ENCODE results near the gene ATP7B.

ATP7B gene

DNA sequence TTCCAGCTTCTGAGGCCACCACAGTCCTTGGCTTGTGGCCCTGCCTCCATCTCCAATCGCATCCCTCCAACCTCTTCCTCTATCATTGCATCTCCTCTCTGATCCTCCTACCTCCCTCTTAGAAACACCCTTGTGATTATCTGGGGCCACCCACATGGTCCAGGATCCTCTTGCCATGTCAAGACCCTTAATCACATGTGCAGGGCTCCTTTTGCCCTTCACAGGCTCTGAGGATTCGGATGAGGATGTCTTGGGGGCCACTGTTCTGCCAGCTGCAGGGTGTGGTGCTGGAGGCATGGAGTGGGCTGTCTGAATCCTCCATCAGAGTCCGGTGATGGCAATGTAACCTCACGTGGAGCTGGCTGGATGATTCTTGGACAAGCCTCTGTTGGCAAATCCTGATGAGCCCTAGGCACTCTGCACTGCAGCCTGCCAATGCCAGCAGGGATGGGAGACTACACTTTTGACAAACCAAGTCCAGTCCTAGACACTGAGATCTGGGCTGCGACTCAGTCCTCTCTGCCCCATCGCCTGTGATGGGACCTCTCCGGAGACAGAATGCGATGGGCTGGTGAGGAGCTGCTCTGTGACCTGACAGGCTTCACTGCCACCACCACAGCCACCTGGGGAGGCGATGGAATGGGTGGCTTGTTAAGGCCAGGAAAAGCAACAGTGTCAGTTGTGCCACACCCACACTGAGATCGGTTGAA, 88.3 kb downstream of the ATP7B start:
- TF ChIP-seq CREB1 (IDR thresholded peaks at IDR 0.05; ENCODE audit: low read depth) (no peak), ZBTB7A (IDR thresholded peaks at IDR 0.05; ENCODE audit: low read depth) (no peak), TCF12 (IDR thresholded peaks at IDR 0.05; ENCODE audit: low read depth) (no peak), YY1 (IDR thresholded peaks at IDR 0.05; ENCODE audit: low read depth) (no peak), EP300 (IDR thresholded peaks at IDR 0.05; ENCODE audit: borderline replicate concordance) (no peak)
- TF ChIP-seq, protein P1, sequence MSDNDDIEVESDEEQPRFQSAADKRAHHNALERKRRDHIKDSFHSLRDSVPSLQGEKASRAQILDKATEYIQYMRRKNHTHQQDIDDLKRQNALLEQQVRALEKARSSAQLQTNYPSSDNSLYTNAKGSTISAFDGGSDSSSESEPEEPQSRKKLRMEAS (IDR thresholded peaks at IDR 0.05): no peak

DNA sequence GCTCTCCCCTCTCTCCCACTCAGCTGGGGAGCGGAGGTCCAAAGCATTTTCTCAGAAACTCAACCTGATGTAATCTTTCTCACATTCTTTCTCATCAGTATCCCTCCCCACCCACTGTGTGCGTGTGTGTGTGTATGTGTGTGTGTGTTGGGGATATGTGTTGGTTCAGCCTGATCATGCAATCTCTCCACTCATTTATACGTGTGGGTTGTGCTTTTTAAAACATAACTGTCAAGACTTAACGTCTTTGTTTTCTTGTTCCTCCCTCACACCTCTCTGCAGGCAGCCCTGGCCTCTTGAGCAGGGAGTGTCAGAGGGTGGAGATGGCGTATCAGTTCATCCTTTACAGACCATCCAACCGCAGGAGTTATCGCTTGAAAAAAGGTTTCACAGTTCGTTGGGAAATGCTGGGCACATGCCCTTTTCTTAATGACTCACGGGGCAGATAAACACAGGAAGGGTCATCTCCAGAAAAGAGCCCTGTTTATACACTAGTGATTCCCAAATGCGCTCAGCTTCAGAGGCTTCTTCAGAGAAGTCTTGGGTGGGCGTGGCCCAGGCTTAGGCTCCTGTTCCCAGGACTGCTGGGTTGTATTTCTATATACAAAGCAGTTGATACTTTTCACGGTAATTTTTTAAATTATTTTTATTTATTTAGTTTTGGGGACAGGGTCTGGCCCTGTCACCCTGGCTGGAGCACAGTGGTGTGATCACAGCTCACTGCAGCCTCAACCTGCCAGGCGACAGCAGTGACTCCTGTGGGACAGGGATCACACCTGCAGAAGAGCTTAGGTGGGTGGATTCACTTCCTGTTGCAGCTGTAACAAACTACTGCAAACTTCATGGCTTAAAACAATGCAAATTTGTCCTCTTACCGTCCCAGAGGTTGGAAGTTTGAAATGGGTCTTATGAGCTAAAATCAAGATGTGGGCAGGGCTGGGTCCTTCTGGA, 89.2 kb downstream of the ATP7B start:
- no peak for TF ChIP-seq EGR1 (IDR thresholded peaks at IDR 0.05)
- TF ChIP-seq, protein P1 (IDR thresholded peaks at IDR 0.05): no peak
- TF ChIP-seq RAD21 (IDR thresholded peaks at IDR 0.05; ENCODE audit: low read depth): no peak
- no peak for TF ChIP-seq EP300 (IDR thresholded peaks at IDR 0.05; ENCODE audit: borderline replicate concordance)
- TF ChIP-seq YY1 (IDR thresholded peaks at IDR 0.05; ENCODE audit: low read depth): no peak
- TF ChIP-seq TEAD4 (IDR thresholded peaks at IDR 0.05): no peak
- no peak for TF ChIP-seq TAF1 (IDR thresholded peaks at IDR 0.05; ENCODE audit: low read depth)
- no peak for TF ChIP-seq NFIC (IDR thresholded peaks at IDR 0.05)
- TF ChIP-seq ZBTB7A (IDR thresholded peaks at IDR 0.05; ENCODE audit: low read depth): no peak
- TF ChIP-seq FOXM1 (IDR thresholded peaks at IDR 0.05; ENCODE audit: borderline replicate concordance, low read depth): no peak
- no peak for TF ChIP-seq CEBPB (IDR thresholded peaks at IDR 0.05)
- no peak for TF ChIP-seq TCF12 (IDR thresholded peaks at IDR 0.05; ENCODE audit: low read depth)
- TF ChIP-seq, protein P2, sequence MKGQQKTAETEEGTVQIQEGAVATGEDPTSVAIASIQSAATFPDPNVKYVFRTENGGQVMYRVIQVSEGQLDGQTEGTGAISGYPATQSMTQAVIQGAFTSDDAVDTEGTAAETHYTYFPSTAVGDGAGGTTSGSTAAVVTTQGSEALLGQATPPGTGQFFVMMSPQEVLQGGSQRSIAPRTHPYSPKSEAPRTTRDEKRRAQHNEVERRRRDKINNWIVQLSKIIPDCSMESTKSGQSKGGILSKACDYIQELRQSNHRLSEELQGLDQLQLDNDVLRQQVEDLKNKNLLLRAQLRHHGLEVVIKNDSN (IDR thresholded peaks at IDR 0.05): no peak
- TF ChIP-seq, protein P3, sequence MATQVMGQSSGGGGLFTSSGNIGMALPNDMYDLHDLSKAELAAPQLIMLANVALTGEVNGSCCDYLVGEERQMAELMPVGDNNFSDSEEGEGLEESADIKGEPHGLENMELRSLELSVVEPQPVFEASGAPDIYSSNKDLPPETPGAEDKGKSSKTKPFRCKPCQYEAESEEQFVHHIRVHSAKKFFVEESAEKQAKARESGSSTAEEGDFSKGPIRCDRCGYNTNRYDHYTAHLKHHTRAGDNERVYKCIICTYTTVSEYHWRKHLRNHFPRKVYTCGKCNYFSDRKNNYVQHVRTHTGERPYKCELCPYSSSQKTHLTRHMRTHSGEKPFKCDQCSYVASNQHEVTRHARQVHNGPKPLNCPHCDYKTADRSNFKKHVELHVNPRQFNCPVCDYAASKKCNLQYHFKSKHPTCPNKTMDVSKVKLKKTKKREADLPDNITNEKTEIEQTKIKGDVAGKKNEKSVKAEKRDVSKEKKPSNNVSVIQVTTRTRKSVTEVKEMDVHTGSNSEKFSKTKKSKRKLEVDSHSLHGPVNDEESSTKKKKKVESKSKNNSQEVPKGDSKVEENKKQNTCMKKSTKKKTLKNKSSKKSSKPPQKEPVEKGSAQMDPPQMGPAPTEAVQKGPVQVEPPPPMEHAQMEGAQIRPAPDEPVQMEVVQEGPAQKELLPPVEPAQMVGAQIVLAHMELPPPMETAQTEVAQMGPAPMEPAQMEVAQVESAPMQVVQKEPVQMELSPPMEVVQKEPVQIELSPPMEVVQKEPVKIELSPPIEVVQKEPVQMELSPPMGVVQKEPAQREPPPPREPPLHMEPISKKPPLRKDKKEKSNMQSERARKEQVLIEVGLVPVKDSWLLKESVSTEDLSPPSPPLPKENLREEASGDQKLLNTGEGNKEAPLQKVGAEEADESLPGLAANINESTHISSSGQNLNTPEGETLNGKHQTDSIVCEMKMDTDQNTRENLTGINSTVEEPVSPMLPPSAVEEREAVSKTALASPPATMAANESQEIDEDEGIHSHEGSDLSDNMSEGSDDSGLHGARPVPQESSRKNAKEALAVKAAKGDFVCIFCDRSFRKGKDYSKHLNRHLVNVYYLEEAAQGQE (IDR thresholded peaks at IDR 0.05; ENCODE audit: low read depth): no peak
- TF ChIP-seq CREB1 (IDR thresholded peaks at IDR 0.05; ENCODE audit: low read depth): no peak

DNA sequence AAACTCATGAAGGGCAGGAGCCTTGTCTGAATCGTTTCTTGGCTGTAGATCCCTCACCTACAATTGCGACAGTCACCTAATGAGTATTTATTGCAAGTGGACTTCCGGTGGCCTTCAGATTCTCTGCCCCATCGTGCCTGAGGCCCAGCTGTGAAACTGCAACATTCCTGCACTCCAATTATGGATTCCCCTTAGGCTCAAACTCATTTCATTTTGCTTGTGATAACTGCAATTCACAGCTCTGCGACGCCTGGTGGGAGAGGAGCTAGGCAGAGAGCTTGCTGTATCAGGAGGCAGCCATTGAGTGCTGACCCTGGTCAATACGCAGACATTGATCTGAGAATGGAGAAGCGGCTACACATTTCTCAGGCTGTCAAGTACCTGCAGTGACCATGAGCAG, 90.5 kb downstream of the ATP7B start:
- TF ChIP-seq TCF12 (IDR thresholded peaks at IDR 0.05; ENCODE audit: low read depth) (no peak), TEAD4 (IDR thresholded peaks at IDR 0.05) (no peak), EP300 (IDR thresholded peaks at IDR 0.05; ENCODE audit: borderline replicate concordance) (no peak), TAF1 (IDR thresholded peaks at IDR 0.05; ENCODE audit: low read depth) (no peak), NFIC (IDR thresholded peaks at IDR 0.05) (no peak), CEBPB (IDR thresholded peaks at IDR 0.05) (no peak), FOXM1 (IDR thresholded peaks at IDR 0.05; ENCODE audit: borderline replicate concordance, low read depth) (no peak), CREB1 (IDR thresholded peaks at IDR 0.05; ENCODE audit: low read depth) (no peak), ZBTB7A (IDR thresholded peaks at IDR 0.05; ENCODE audit: low read depth) (no peak), RAD21 (IDR thresholded peaks at IDR 0.05; ENCODE audit: low read depth) (no peak)
- TF ChIP-seq, protein P3 (IDR thresholded peaks at IDR 0.05; ENCODE audit: low read depth): no peak
- TF ChIP-seq, protein P2 (IDR thresholded peaks at IDR 0.05): no peak
- TF ChIP-seq, protein P1 (IDR thresholded peaks at IDR 0.05): no peak

DNA sequence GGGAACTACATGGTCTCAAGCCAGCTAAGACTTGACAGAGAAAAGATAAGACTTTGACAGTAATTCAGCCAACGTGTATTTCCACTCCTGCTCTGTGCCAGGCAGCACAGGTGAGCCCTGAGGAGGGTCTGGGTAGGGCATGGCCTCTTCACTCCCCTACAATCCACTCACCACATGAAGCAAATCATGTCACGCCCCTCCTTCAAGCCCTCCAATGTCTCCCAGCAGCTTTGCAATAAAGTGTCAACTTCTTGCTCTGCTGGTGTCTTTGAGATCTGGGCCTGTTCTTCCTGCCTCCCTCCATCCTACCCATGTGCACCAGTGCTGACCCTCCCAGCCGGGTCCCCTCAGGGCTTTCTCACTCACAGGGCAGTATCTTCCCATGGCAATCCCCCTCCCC, 91.0 kb downstream of the ATP7B start:
- TF ChIP-seq ZBTB7A (IDR thresholded peaks at IDR 0.05; ENCODE audit: low read depth) (no peak), CREB1 (IDR thresholded peaks at IDR 0.05; ENCODE audit: low read depth) (no peak), TCF12 (IDR thresholded peaks at IDR 0.05; ENCODE audit: low read depth) (no peak), TAF1 (IDR thresholded peaks at IDR 0.05; ENCODE audit: low read depth) (no peak), TEAD4 (IDR thresholded peaks at IDR 0.05) (no peak), FOXM1 (IDR thresholded peaks at IDR 0.05; ENCODE audit: borderline replicate concordance, low read depth) (no peak), EP300 (IDR thresholded peaks at IDR 0.05; ENCODE audit: borderline replicate concordance) (no peak), RAD21 (IDR thresholded peaks at IDR 0.05; ENCODE audit: low read depth) (no peak), YY1 (IDR thresholded peaks at IDR 0.05; ENCODE audit: low read depth) (no peak), EGR1 (IDR thresholded peaks at IDR 0.05) (no peak), NFIC (IDR thresholded peaks at IDR 0.05) (no peak), CEBPB (IDR thresholded peaks at IDR 0.05) (no peak)
- TF ChIP-seq, protein P3 (IDR thresholded peaks at IDR 0.05; ENCODE audit: low read depth): no peak
- TF ChIP-seq, protein P1 (IDR thresholded peaks at IDR 0.05): no peak
- TF ChIP-seq, protein P2 (IDR thresholded peaks at IDR 0.05): no peak
